GM12801 (cell line): Measurements from ENCODE around the gene E4F1.

Experiments
- CTCF ChIP-seq: IDR thresholded peaks from one replicate; pipeline ENCODE4 v1.5.1; 2011; ENCODE audit warnings: control low read depth; ENCODE audit not compliant: insufficient read length; ENCODE audit errors: extremely low read depth

The E4F1 gene

GRCh38 chr16:2284797-2285576, 61.6 kb downstream of the E4F1 start:
- TF ChIP-seq CTCF = no peak
